ENCODE data around the gene NFATC2.

Gene NFATC2

DNA sequence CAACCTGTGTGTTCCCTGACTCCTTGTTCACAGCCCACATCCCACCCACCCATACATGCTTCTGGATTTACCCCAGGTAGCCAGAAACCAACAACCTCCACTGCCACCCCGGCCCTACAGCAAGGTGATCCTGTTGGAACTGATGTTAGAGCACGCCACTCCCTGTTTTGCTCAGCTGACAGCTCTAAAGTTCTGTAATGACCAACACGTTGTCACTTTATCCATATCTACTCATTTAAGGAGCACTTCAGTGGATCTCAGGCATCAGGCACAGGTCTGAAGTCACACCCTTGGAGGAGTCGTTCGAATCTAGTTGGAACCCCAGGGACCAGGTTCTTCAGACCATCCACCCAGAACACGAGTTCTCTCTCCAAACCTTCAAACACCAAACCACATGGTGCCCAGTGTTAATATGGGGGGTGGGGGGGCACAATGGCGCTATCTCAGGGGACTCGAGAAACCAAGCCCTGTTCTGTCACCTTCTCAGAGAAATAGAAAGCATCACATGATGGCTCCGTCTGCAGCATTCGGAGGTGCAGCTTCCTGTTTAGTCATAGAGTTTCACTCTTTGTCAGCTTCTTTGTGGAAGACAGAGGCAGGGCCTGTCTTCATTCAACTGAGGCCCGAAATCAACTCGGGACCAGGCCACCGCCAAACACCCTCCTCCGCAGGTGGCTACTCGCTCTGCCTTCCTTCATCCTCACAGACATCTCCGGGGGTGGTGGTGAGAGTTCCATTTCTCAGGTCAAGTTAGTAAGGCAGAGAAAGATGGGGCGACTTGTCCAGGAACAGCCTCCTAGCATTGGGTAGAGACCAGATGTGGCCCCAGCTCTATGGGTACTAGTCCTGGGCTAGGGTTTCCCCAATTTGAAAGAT, 142.2 kb downstream of the NFATC2 start:
- 89 to 92% methylated on average over 5 of the region's 17 CpGs for whole genome bisulfite sequencing, 2 experiments (ENCODE audit: insufficient coverage in 2 of 2)

DNA sequence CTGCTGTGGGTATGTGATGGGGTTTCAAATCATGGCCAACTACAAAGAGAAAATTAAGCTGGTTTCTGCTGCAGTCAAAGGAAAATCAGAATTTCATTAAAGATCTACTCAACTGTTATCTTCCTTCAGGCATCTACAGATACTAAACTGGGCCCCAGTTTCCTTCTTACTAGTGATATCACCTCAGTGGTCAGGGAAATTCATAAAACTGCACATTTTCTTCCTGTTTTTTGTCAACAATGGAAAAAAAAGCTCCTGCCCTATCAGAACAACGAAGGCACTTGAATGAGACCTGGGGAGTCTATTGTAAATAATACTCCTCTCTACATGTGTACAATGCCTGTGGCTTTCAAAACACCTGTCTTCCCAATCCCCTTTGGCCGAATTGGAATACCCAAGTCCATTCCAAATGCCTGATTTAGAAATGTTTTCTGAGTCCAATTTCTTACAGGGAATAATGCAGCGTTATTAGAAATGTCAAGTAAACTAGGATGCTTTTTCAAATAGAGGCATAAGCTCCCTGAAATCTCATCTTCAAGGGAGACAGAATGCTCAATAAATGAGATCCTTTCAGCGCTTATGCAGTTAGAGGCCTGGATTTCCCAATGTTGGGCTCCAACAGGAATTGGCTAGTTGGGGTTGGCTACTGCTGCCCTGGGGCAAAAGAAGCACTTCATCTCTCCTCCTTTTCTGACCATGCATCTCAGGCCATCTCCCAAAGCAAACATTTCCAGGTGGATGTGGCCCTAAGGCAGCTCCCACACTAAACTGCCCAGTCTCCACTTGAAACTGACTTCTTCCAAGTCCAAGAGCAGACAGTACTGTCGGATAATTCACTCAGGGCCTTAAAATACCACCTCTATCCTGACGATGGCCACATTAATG, 143.3 kb downstream of the NFATC2 start:
- 92 to 100% methylated on average over 3 to 4 of the region's 6 CpGs for WGBS, 2 experiments (ENCODE audit: insufficient coverage in 2 of 2)
- peaks cover 17% of the 10 kb centered on the region for H3K4me1 ChIP-seq (ENCODE audit: control insufficient read depth, insufficient read depth, low read length, poor library complexity, severe bottlenecking)
- no peak overlapping the region for H3K4me3 ChIP-seq (ENCODE audit: extremely low read depth, insufficient read depth, low read length, poor library complexity, severe bottlenecking)
- H3K27ac ChIP-seq (ENCODE audit: low read depth, low read length, severe bottlenecking): no peak overlapping the region
- H3K36me3 ChIP-seq (ENCODE audit: control insufficient read depth, insufficient read depth, low read length): no peaks in the 10 kb centered on the region
- H3K9me3 ChIP-seq (ENCODE audit: control insufficient read depth, low read length): no peaks in the 10 kb centered on the region

More for the DNA sequence above, 142.2 kb downstream of the NFATC2 start:
- Histone ChIP-seq H3K36me3 (ENCODE audit: control insufficient read depth, insufficient read depth, low read length) (no peaks in the 10 kb centered on the region), H3K27ac (ENCODE audit: low read depth, low read length, severe bottlenecking) (no peak overlapping the region), H3K4me1 (ENCODE audit: control insufficient read depth, insufficient read depth, low read length, poor library complexity, severe bottlenecking) (peaks cover 20% of the 10 kb centered on the region), H3K4me3 (ENCODE audit: extremely low read depth, insufficient read depth, low read length, poor library complexity, severe bottlenecking) (no peak overlapping the region), H3K9me3 (ENCODE audit: control insufficient read depth, low read length) (no peaks in the 10 kb centered on the region)

DNA sequence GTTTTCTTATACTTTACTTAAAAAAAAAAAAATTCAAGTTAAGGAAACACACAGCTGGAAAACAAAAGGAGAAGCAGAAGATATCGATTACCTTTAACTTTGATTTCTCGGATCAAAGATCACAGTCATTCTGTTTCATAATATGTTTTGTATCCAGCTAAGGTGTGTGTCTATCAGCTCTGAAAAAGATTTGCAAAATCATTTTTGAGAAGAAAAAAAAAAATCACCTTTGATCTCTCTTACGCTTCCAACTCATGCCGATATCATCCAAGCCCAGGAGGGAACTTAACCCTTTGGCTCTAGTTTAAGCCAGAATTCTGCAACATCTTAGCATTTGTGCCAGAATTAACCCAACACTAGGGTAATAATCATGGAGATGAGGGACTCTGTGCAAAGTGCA, 144.0 kb downstream of the NFATC2 start:
- no peak overlapping the region for H3K4me3 ChIP-seq (ENCODE audit: extremely low read depth, insufficient read depth, low read length, poor library complexity, severe bottlenecking)
- H3K9me3 ChIP-seq (ENCODE audit: control insufficient read depth, low read length): no peaks in the 10 kb centered on the region
- 100% methylated on average over 1 of the region's 4 CpGs; no CpG with 5 or more reads in 1 of the 2 experiments for WGBS, 2 experiments (ENCODE audit: insufficient coverage in 2 of 2)
- no peak overlapping the region for H3K27ac ChIP-seq (ENCODE audit: low read depth, low read length, severe bottlenecking)
- H3K4me1 ChIP-seq (ENCODE audit: control insufficient read depth, insufficient read depth, low read length, poor library complexity, severe bottlenecking): peaks cover 23% of the 10 kb centered on the region
- H3K36me3 ChIP-seq (ENCODE audit: control insufficient read depth, insufficient read depth, low read length): no peaks in the 10 kb centered on the region

DNA sequence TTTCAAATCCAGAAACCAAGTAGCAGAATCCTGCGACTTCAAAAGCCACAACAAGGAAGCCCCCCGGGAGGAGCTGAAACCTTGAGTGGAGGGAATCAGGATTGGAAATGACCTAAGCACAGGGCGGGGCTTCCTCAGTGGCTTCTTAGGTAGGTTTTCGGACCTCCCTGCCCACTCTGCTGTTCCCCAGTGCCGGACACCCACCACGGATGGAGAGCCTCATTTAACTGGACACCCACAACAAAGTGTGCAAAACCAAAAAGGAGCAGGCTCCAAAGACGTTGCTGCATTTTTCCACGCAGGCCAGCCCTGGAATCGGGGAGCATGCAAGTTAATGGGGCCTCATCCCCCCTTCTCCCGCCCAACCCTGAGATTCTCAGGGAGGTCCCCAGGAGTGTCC, 144.4 kb downstream of the NFATC2 start:
- no peaks in the 10 kb centered on the region for H3K9me3 ChIP-seq (ENCODE audit: control insufficient read depth, low read length)
- H3K36me3 ChIP-seq (ENCODE audit: control insufficient read depth, insufficient read depth, low read length): no peaks in the 10 kb centered on the region
- 93 to 98% methylated on average over 7 to 8 of the region's 10 CpGs for WGBS, 2 experiments (ENCODE audit: insufficient coverage in 2 of 2)
- H3K4me1 ChIP-seq (ENCODE audit: control insufficient read depth, insufficient read depth, low read length, poor library complexity, severe bottlenecking): peaks cover 28% of the 10 kb centered on the region
- H3K4me3 ChIP-seq (ENCODE audit: extremely low read depth, insufficient read depth, low read length, poor library complexity, severe bottlenecking): no peak overlapping the region
- H3K27ac ChIP-seq (ENCODE audit: low read depth, low read length, severe bottlenecking): no peak overlapping the region

DNA sequence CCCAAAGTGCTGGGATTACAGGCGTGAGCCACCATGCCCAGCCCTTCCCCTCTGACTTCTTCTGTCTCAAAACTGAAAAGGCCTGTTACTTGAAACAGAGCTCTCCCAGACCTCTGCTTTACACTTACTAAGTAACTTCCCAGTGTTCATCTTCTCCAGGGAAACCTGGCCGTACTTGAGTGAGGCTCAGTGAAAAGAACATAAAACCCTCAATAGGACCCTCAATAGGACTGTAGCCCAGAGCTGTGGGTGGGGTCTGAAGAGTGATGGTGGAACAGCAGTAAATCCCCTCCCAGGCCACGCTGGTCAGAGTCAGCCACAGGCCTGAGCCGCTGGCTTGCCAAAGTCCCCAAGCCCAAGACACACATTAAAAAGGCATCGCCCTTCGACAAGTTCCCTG, 145.4 kb downstream of the NFATC2 start:
- Histone ChIP-seq H3K4me3 (ENCODE audit: extremely low read depth, insufficient read depth, low read length, poor library complexity, severe bottlenecking) (no peak overlapping the region), H3K27ac (ENCODE audit: low read depth, low read length, severe bottlenecking) (no peak overlapping the region), H3K9me3 (ENCODE audit: control insufficient read depth, low read length) (no peaks in the 10 kb centered on the region), H3K36me3 (ENCODE audit: control insufficient read depth, insufficient read depth, low read length) (no peaks in the 10 kb centered on the region), H3K4me1 (ENCODE audit: control insufficient read depth, insufficient read depth, low read length, poor library complexity, severe bottlenecking) (peaks cover 32% of the 10 kb centered on the region)
- 80 to 84% methylated on average over 3 to 4 of the region's 6 CpGs for WGBS, 2 experiments (ENCODE audit: insufficient coverage in 2 of 2)

DNA sequence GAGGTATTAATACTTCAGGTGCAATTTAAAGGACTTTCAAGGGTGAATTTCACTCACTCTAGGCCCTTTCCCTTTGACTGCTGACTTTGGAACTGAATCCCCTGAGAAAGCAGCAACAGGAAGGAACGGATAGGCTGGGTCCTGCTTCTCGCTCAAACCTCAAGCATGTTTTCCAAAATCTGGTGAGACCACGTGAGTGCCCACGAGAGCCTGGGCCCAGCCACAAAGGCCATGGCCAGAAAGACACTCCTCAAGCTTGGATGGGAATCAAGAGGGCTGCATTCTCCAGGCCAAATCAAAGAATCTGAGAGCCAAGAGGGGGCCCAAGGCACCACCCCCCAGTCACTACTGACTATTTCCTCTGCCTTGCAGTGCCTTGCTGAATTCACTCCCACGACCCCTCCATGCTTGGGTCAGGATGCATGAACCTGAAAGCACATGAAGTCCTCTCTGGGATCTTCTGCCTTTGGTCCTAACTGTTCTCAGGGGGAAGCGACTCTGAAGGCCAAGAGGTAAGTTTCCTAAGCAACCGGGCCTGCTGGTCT, 146.1 kb downstream of the NFATC2 start:
- Histone ChIP-seq H3K9me3 (ENCODE audit: control insufficient read depth, low read length) (no peaks in the 10 kb centered on the region), H3K4me3 (ENCODE audit: extremely low read depth, insufficient read depth, low read length, poor library complexity, severe bottlenecking) (no peak overlapping the region), H3K4me1 (ENCODE audit: control insufficient read depth, insufficient read depth, low read length, poor library complexity, severe bottlenecking) (peaks cover 26% of the 10 kb centered on the region), H3K36me3 (ENCODE audit: control insufficient read depth, insufficient read depth, low read length) (no peaks in the 10 kb centered on the region), H3K27ac (ENCODE audit: low read depth, low read length, severe bottlenecking) (no peak overlapping the region)
- WGBS, 2 experiments (ENCODE audit: insufficient coverage in 2 of 2): 96 to 99% methylated on average over 7 of the region's 7 CpGs

DNA sequence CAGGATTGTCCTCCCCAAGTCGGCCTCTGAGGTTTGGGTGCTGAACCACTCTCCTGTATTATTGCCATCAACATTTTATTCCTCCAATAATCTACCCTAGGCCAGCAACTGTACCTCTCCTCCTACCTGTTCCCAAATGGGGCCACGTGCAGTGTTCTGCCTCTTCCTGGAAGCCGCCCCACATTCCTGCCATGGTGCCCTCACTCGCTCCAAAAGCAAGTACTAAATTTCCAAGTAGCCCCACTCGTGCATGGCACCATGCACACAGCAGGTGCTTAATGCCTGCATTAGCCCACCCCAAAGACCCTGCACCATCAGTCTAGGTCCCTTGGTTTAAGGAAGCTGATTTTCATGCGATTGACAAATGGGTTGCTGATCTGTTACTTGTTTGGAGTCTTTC, 147.8 kb downstream of the NFATC2 start:
- no peak overlapping the region for H3K4me3 ChIP-seq (ENCODE audit: extremely low read depth, insufficient read depth, low read length, poor library complexity, severe bottlenecking)
- no peaks in the 10 kb centered on the region for H3K9me3 ChIP-seq (ENCODE audit: control insufficient read depth, low read length)
- WGBS, 2 experiments (ENCODE audit: insufficient coverage in 2 of 2): 95% methylated on average over 5 of the region's 6 CpGs
- H3K27ac ChIP-seq (ENCODE audit: low read depth, low read length, severe bottlenecking): no peak overlapping the region
- H3K4me1 ChIP-seq (ENCODE audit: control insufficient read depth, insufficient read depth, low read length, poor library complexity, severe bottlenecking): peaks cover 20% of the 10 kb centered on the region
- no peaks in the 10 kb centered on the region for H3K36me3 ChIP-seq (ENCODE audit: control insufficient read depth, insufficient read depth, low read length)

DNA sequence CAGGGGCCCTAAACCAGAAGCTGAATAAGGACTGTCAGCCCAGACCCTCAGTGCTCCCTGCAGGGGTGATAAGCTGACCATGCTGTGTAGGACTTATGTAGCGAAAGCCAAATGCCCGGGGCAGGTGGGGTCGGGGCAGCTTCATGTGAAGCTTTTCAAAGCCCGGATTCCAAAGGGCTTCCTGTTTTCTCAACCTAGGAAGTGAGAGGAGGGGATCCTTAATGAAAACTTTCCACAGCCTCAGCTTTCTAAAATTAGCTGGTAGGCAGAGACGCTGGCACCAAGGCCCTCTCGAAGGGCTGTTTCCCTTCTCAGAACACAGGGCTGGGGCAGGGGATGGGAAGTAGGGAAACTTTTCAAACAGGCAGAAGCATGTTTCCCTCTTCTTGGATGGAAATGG, 148.9 kb downstream of the NFATC2 start:
- H3K4me3 ChIP-seq (ENCODE audit: extremely low read depth, insufficient read depth, low read length, poor library complexity, severe bottlenecking): no peak overlapping the region
- no peaks in the 10 kb centered on the region for H3K36me3 ChIP-seq (ENCODE audit: control insufficient read depth, insufficient read depth, low read length)
- H3K27ac ChIP-seq (ENCODE audit: low read depth, low read length, severe bottlenecking): no peak overlapping the region
- H3K9me3 ChIP-seq (ENCODE audit: control insufficient read depth, low read length): no peaks in the 10 kb centered on the region
- 30 to 36% methylated on average over 5 of the region's 6 CpGs for WGBS, 2 experiments (ENCODE audit: insufficient coverage in 2 of 2)
- peaks cover 26% of the 10 kb centered on the region for H3K4me1 ChIP-seq (ENCODE audit: control insufficient read depth, insufficient read depth, low read length, poor library complexity, severe bottlenecking)

DNA sequence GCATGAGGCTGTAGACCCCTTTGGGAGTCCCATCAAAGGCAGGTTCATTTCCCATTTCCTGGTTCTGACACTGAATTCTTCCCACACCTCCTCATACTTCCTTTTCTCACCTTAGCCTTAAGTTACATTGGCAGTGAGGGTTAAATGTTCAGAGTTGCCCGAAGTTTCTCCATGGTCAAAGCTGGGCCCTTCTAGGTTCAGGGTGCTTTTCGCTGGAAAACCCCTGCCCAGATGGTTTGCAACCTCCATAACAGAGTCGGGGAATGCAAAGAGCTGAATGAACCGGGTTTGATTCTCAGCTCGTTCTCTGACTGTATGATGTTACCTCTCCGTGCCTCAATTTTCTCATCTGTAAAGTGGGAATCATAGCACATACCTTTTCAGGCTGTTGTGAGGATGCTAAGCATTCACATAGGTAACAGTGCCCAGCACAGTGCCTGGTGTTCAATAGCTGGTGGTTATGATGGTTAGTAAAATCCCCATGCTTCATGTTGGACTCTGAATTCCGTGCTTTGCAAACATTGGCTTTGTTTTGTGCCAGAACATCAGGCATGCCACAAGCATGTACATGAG, 149.8 kb downstream of the NFATC2 start:
- H3K36me3 ChIP-seq (ENCODE audit: control insufficient read depth, insufficient read depth, low read length): no peaks in the 10 kb centered on the region
- no peaks in the 10 kb centered on the region for H3K9me3 ChIP-seq (ENCODE audit: control insufficient read depth, low read length)
- WGBS, 2 experiments (ENCODE audit: insufficient coverage in 2 of 2): 79 to 84% methylated on average over 5 to 6 of the region's 7 CpGs
- H3K27ac ChIP-seq (ENCODE audit: low read depth, low read length, severe bottlenecking): no peak overlapping the region
- H3K4me3 ChIP-seq (ENCODE audit: extremely low read depth, insufficient read depth, low read length, poor library complexity, severe bottlenecking): no peak overlapping the region
- H3K4me1 ChIP-seq (ENCODE audit: control insufficient read depth, insufficient read depth, low read length, poor library complexity, severe bottlenecking): peaks cover 26% of the 10 kb centered on the region

DNA sequence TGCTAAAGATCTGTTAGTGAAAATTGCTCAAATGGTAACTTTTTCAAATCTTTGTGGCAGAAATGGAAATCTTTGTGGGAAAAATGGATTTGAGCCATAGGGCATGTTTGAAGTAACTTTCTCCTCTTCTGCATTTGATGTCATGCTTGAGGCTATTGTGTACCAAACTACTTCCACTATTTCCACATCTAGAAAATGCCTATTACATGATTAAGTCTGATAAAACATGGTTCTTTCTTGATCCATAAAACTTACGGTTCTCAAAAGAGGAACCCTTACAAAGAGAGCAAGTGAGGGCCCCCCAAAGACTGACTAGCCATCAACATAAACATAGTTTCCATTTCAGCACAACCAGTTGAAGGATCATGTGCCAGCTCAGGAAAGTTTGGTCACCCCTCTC, 150.6 kb downstream of the NFATC2 start:
- Histone ChIP-seq H3K4me3 (ENCODE audit: extremely low read depth, insufficient read depth, low read length, poor library complexity, severe bottlenecking) (no peak overlapping the region), H3K4me1 (ENCODE audit: control insufficient read depth, insufficient read depth, low read length, poor library complexity, severe bottlenecking) (peaks cover 26% of the 10 kb centered on the region), H3K9me3 (ENCODE audit: control insufficient read depth, low read length) (no peaks in the 10 kb centered on the region), H3K36me3 (ENCODE audit: control insufficient read depth, insufficient read depth, low read length) (no peaks in the 10 kb centered on the region), H3K27ac (ENCODE audit: low read depth, low read length, severe bottlenecking) (no peak overlapping the region)
- no CpG with 5 or more reads among the region's 1 CpG for WGBS, 2 experiments (ENCODE audit: insufficient coverage in 2 of 2)
